Right lung (tissue), 5 donors: ENCODE results near the gene HOTAIR. TPM values are rescaled to one million over a fixed set of nuclear protein-coding genes. Genes with fewer than 3 reads are reported as not detected.

ENCODE experiments used
- DNase-seq, 2 donors: peaks; one replicate each; pipeline ENCODE4 v3.0.0-alpha.2; 2013
- polyA plus RNA-seq, 5 donors: library from polyadenylated mRNA; unstranded; fragments of 120-200 nt; gene quantifications; one replicate each; pipeline versions ENCODE4 v1.2.1 to v1.2.3, GENCODE V29; 2013; ENCODE audit warnings: inconsistent platforms in 1 of 5, low replicate concordance in 1 of 5; ENCODE audit not compliant: insufficient read length in 5 of 5, insufficient read depth in 1 of 5

The HOTAIR gene
- polyA plus RNA-seq, 5 donors: 0.13 TPM; not detected in 4

- DNase-seq: no peak
These were observed 45.2 kb downstream of the HOTAIR start for GRCh38 chr12:53929527-53929926.

GRCh38 chr12:53928054-53928835, 46.5 kb downstream of the HOTAIR start:
- DNase-seq: no peak

DNA sequence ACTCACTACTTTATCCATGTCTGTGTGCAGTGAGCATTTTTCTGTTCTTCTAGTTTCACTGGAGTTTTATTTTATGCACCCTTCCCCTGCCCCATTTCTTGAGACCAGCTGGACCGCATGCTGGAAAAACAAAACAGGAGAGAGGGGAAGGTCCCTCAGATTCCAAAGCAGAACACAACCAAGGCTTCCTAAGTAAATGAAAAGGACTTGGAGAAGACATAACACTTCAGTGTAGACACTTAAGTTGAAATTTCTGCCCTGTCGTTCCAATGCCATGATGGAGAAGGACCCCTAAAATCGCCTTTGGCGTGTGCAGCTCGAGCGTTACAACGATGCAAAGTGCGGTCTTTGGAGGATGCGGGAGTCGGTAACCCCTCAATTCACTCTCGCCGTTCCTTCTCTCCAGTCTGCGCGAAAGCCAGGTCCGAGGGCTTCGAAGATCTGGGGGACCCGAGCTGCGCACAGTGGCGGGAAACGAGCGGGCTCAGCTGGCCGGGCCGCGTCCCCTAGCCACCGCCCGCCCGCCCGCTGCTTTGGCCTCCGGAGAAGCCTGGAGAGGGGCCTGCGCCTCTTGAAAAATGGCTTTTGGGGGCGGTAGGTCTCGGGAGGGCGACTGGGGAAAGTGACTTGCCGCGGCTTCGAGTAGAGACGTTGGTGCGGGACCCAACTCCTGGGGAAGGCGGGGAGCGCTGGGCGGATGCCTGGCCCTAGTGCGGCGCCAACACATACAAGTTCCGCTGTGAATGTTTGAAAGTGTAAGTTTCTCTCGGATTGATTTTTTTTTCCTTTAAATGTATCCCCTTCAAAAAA, 47.3 kb downstream of the HOTAIR start:
- DNase-seq: no peak

GRCh38 chr12:53924521-53925405, 50.0 kb downstream of the HOTAIR start:
- DNase-seq: no peak

- no peak for DNase-seq
These were observed 57.7 kb downstream of the HOTAIR start for GRCh38 chr12:53916788-53917655.

Other genes starting within 250 kb of the HOTAIR start
- 100 to 1,000 TPM in 4 of 5 donors, 10 to 100 TPM in 1; 98.9 to 176 (median 141) TPM for gene CALCOCO1, start 247.5 kb downstream of the HOTAIR start, polyA plus RNA-seq
- gene CISTR, start 223.0 kb downstream of the HOTAIR start, polyA plus RNA-seq: not detected
- gene HOXC13, start 36.1 kb downstream of the HOTAIR start, polyA plus RNA-seq: not detected
- gene HOXC12, start 20.1 kb downstream of the HOTAIR start, polyA plus RNA-seq: not detected
- gene HOXC11, start 1.8 kb downstream of the HOTAIR start, polyA plus RNA-seq: under 1 TPM in 1 of 5 donors, not detected in 4; 0.40 TPM
- gene HOXC10, start 10.2 kb upstream of the HOTAIR start, polyA plus RNA-seq: 1 to 10 TPM in 2 of 5 donors, not detected in 3; 1.2 to 2.6 TPM
- 1 to 10 TPM in 2 of 5 donors, under 1 TPM in 3; 0.20 to 2.1 (median 0.34) TPM for gene HOXC9, start 25.2 kb upstream of the HOTAIR start, polyA plus RNA-seq
- under 1 TPM; 0.09 to 0.70 (median 0.12) TPM for gene HOXC8, start 34.0 kb upstream of the HOTAIR start, polyA plus RNA-seq
- 1 to 10 TPM; 1.2 to 5.7 (median 2.4) TPM for gene HOXC6, start 53.5 kb upstream of the HOTAIR start, polyA plus RNA-seq
- gene HOXC5, start 58.1 kb upstream of the HOTAIR start, polyA plus RNA-seq: under 1 TPM in 4 of 5 donors, not detected in 1; 0.16 to 0.40 (median 0.22) TPM
- 1 to 10 TPM; 3.1 to 5.6 (median 3.4) TPM for gene HOXC4, start 78.9 kb upstream of the HOTAIR start, polyA plus RNA-seq
- gene SMUG1, start 214.0 kb upstream of the HOTAIR start, polyA plus RNA-seq: 10 to 100 TPM; 29.1 to 32.4 (median 30.8) TPM